HG03064 (cell line): ENCODE results near the gene SPDYE4.

Source experiments
- ATAC-seq: cut with Tn5 transposase; IDR thresholded peaks from one replicate; pipeline ENCODE4 v1.9.1; 2021; ENCODE audit warnings: low read depth; ENCODE audit not compliant: unreplicated experiment

SPDYE4 gene

GRCh38 chr17:8741771-8742170, 16.6 kb downstream of the SPDYE4 start:
- no peak for ATAC-seq

- no peak for ATAC-seq
These were observed 17.0 kb downstream of the SPDYE4 start for GRCh38 chr17:8741366-8741765.

- no peak for ATAC-seq
These were observed 17.9 kb downstream of the SPDYE4 start for GRCh38 chr17:8740486-8740885.

GRCh38 chr17:8739097-8739496, 19.2 kb downstream of the SPDYE4 start:
- no peak for ATAC-seq

GRCh38 chr17:8736796-8737195, 21.6 kb downstream of the SPDYE4 start:
- ATAC-seq, result no peak

GRCh38 chr17:8736362-8736761, 22.0 kb downstream of the SPDYE4 start:
- ATAC-seq, result no peak

GRCh38 chr17:8735336-8735939, 22.9 kb downstream of the SPDYE4 start:
- ATAC-seq, result no peak

DNA sequence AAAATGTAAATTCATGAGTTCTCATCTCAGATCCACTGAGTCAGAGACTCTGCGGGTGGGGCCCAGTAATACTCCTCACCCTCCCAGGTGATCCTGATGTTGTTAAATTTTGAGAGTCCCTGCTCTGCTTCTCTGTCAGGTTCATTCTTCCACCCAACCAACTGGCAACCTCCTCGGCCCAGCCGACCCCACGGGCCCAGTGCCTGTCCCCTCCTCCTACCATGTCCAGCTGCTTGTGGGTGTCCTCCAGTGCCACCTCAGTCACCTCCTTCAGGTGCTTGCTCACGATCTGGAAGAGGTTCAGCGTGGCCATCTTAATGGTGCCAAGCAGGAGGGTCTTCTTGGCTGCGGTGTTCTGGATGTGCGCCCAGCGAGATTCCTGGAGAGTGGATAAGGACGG, 23.5 kb downstream of the SPDYE4 start:
- ATAC-seq, result no peak

DNA sequence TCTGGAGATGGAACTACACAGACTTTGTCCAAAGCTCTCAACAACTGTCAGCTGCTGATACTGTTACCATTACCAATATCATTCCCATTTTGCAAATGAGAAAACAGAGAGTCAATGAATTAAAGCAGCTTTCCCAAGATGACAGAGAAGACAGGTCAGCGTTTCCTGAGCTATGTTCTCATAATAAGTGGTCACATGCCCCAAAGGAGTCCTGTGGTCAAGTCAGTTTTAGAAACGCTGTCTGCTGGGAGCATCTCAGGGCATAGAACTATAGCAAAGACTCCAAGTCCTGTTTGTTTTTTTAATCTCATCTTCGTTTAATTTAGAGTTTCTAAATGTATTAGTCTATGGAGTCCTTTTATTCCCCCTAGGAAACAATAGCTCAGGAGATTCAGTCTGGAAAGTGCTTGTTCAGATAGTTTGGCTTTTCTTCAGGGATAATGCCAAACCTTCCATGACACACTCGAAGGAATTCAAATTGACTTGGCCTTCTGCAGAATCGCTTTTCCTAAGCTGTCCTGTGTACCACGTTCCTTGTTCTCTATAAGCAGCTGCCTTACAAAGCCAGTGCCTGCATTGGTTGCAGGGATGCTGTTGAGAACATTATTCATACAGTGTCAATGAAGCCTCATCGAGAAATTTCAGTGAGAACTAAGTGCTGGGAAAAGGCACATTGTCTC, 25.8 kb downstream of the SPDYE4 start:
- no peak for ATAC-seq

DNA sequence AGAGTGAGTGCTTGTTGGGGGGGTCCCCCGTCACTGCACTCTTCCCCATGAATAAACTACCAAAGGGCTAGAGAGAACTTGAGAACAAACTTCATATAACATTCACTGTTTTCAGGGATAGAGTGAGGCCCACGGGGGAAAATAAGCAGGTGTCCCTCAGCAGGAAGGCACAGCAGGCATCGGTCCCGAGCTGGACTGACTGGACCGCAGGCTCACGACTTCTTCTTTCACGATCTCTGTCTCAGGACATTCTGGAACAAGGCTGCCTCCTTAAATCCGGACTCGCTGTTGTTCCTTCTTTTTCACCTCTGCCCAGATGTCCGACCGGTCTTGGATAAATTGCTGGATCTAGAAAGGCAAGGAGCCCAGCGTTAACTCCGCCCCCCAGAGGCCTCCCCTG, 28.5 kb downstream of the SPDYE4 start:
- no peak for ATAC-seq

- no peak for ATAC-seq
These were observed 28.9 kb downstream of the SPDYE4 start for GRCh38 chr17:8729421-8729820.

- no peak for ATAC-seq
These were observed 29.4 kb downstream of the SPDYE4 start for GRCh38 chr17:8728971-8729370.

GRCh38 chr17:8728251-8728938, 30.0 kb downstream of the SPDYE4 start:
- no peak for ATAC-seq

DNA sequence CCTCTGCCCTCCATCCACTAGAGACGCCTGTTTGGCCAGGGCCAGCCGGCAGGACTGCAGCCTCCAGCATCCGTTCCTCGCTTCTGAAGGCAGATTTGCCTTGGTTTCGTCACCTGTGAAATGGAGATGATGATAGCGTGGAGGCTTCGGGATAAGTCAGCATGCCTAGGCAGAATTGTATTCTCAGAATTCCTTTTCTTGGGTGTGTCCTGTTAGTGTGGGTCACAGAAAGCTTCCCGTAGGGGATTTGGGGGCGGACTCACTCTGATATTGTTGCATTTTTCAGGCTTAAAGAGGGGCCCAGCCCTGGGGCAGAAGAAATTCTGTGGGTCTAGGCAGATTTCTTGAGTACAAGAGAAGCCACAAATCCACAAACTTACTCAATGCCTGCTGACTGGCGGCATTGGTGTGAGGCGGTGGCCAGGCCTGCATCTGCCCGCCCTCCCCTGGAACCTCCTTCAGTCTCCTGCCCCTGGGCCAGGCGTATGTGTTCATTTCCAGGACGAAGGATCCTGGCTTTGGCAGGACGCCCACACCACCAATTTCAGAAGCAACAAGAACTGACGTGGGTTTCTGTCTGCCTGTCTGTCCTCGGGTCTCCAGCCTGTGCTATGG, 31.3 kb downstream of the SPDYE4 start:
- ATAC-seq, result no peak

- no peak for ATAC-seq
These were observed 32.2 kb downstream of the SPDYE4 start for GRCh38 chr17:8725881-8726876.

GRCh38 chr17:8724451-8724850, 33.9 kb downstream of the SPDYE4 start:
- no peak for ATAC-seq

- no peak for ATAC-seq
These were observed 37.8 kb downstream of the SPDYE4 start for GRCh38 chr17:8720596-8720995.

DNA sequence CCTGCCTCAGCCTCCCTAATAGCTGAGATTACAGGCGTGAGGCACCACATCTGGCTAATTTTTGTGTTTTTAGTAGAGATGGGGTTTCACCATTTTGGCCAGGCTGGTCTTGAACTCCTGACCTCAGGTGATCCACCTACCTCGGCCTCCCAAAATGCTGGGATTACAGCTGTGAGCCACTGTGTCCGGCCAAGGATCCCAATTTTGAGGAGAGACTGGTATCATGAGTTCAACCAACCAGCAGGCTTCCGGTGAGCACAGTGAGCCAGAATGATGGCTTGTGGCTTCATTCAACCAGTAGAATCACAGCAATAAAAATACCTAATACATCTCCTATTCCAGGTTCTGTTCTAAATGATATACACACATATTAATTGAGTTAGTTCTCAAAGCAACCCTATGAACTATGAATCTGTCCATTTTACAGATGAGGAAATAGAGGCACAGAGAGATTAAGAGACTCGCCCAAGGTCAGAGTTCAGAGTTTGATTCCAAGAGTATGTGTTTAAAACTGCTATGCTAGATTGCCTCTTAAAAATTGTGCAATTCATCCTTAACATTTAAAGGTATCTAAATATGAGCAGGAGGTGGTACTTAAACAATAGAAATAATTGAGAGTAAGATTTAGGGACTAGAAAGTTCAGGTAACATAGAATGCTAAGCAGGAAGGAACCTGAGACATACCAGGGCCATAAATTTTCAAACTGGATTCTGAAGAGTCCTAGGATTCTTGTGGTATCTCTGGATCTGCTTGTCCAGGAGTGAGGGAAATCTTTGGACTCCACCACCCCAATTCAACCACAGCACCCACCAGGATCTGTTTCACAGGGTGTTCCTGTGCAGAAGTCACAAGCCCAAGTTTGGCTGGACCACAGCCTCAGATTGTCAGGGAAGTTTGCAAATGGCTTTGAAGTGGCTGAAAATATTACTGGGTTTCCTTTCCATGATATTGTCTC, 38.8 kb downstream of the SPDYE4 start:
- ATAC-seq, result no peak

- ATAC-seq, result no peak
These were observed 40.3 kb downstream of the SPDYE4 start for GRCh38 chr17:8718001-8718563.
